HepG2 (cell line): ENCODE measurements around the gene IL1RAP.
A peak's percentile ranks its signal among the peaks of the same experiment; 100 is the strongest.

Experiments
- ADNP ChIP-seq: sonication (generic); formaldehyde crosslinking; IDR thresholded peaks from 2 replicates; pipeline ENCODE4 v1.4.0; 2020; ENCODE audit warnings: missing genetic modification reagents
- CHD2 ChIP-seq: IDR thresholded peaks from 2 replicates; pipeline ENCODE4 v1.6.1; 2011; ENCODE audit warnings: low read depth, low read length, improper control_type of control experiment
- CHD4 ChIP-seq: fragments of 200-600 bp; sonication (generic); IDR thresholded peaks from 2 replicates; pipeline ENCODE4 v1.7.0; 2017; ENCODE audit warnings: mild to moderate bottlenecking, low read length, borderline replicate concordance
- EZH2 ChIP-seq: conservative IDR thresholded peaks from 2 replicates; pipeline ENCODE4 v1.6.1; 2012; ENCODE audit warnings: mild to moderate bottlenecking, low read depth, low read length, moderate library complexity
- HDAC2 ChIP-seq: sonication (generic); formaldehyde crosslinking; IDR thresholded peaks from 2 replicates; pipeline ENCODE4 v1.4.0; 2020; ENCODE audit warnings: missing genetic modification reagents
- NR1H2 ChIP-seq: sonication (generic); formaldehyde crosslinking; IDR thresholded peaks from 2 replicates; pipeline ENCODE4 v1.8.1; 2022; ENCODE audit warnings: low read depth, missing genetic modification reagents, borderline replicate concordance
- NR3C1 ChIP-seq: sonication (generic); formaldehyde crosslinking; IDR thresholded peaks from 2 replicates; pipeline ENCODE4 v1.4.0; 2020; ENCODE audit warnings: missing genetic modification reagents
- RAD21 ChIP-seq: fragments of 450-650 bp; formaldehyde crosslinking; IDR thresholded peaks from 2 replicates; pipeline ENCODE4 v1.5.0; 2020; ENCODE audit warnings: mild to moderate bottlenecking
- YY1 ChIP-seq: IDR thresholded peaks from 2 replicates; pipeline ENCODE4 v1.6.1; 2011; ENCODE audit warnings: low read length, low read depth, moderate library complexity, mild to moderate bottlenecking; ENCODE audit not compliant: insufficient read depth, insufficient replicate concordance
- ZNF512B ChIP-seq: sonication (generic); formaldehyde crosslinking; IDR thresholded peaks from 2 replicates; pipeline ENCODE4 v1.5.1; 2020; ENCODE audit warnings: missing genetic modification reagents, mild to moderate bottlenecking, borderline replicate concordance
- TF ChIP-seq, protein P1 (sequence below): sonication (generic); formaldehyde crosslinking; IDR thresholded peaks from 2 replicates; pipeline ENCODE4 v1.5.0; 2020; ENCODE audit warnings: mild to moderate bottlenecking, missing genetic modification reagents, moderate library complexity
- TF ChIP-seq, protein P2 (sequence below): sonication (generic); formaldehyde crosslinking; IDR thresholded peaks from 2 replicates; pipeline ENCODE4 v1.4.0; 2020; ENCODE audit warnings: low read depth, mild to moderate bottlenecking, missing genetic modification reagents

DNA sequence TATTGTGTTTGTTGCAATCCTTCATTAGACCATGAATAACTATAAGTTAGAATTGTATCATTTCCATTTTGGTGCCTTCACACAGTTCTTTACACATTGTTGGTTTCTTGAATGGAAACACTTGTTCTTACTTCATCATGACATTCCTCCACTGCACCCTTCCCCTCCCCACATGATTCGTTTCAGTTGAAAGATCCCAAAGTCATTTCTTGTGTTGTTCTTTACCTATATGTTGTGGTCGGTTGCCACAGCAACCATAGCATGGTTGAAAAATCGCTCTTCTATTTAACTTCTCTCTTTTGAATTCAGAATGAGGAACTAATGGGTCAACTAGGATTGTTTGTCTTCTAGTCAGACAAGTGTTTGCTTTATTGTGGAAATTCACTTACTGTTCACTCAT, 103.3 kb downstream of the IL1RAP start:
- TF ChIP-seq YY1 (no peak), HDAC2 (no peak), RAD21 (no peak), CHD2 (no peak), NR3C1 (CRISPR knock-in tag) (no peak), CHD4 (peak; percentile 71; the same call in 1 of the 2 replicates), EZH2 (no peak), ZNF512B (CRISPR knock-in tag) (no peak), ADNP (CRISPR knock-in tag) (no peak), NR1H2 (CRISPR knock-in tag) (no peak)
- TF ChIP-seq, protein P1, sequence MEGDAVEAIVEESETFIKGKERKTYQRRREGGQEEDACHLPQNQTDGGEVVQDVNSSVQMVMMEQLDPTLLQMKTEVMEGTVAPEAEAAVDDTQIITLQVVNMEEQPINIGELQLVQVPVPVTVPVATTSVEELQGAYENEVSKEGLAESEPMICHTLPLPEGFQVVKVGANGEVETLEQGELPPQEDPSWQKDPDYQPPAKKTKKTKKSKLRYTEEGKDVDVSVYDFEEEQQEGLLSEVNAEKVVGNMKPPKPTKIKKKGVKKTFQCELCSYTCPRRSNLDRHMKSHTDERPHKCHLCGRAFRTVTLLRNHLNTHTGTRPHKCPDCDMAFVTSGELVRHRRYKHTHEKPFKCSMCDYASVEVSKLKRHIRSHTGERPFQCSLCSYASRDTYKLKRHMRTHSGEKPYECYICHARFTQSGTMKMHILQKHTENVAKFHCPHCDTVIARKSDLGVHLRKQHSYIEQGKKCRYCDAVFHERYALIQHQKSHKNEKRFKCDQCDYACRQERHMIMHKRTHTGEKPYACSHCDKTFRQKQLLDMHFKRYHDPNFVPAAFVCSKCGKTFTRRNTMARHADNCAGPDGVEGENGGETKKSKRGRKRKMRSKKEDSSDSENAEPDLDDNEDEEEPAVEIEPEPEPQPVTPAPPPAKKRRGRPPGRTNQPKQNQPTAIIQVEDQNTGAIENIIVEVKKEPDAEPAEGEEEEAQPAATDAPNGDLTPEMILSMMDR: no peak
- TF ChIP-seq, protein P2, sequence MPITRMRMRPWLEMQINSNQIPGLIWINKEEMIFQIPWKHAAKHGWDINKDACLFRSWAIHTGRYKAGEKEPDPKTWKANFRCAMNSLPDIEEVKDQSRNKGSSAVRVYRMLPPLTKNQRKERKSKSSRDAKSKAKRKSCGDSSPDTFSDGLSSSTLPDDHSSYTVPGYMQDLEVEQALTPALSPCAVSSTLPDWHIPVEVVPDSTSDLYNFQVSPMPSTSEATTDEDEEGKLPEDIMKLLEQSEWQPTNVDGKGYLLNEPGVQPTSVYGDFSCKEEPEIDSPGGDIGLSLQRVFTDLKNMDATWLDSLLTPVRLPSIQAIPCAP (CRISPR knock-in tag): no peak
